GM21526 (cell line): ENCODE measurements around the gene ATRN.
"Not testable (repeated sequence)": the region's sequence is repeated elsewhere in the genome, so short reads cannot be mapped to it uniquely, and the experiment has no call there.

Source experiments
- ATAC-seq: cut with Tn5 transposase; IDR thresholded peaks from one replicate; pipeline ENCODE4 v1.9.1; 2021; ENCODE audit warnings: moderate library complexity; ENCODE audit not compliant: unreplicated experiment, low FRiP score

ATRN gene

DNA sequence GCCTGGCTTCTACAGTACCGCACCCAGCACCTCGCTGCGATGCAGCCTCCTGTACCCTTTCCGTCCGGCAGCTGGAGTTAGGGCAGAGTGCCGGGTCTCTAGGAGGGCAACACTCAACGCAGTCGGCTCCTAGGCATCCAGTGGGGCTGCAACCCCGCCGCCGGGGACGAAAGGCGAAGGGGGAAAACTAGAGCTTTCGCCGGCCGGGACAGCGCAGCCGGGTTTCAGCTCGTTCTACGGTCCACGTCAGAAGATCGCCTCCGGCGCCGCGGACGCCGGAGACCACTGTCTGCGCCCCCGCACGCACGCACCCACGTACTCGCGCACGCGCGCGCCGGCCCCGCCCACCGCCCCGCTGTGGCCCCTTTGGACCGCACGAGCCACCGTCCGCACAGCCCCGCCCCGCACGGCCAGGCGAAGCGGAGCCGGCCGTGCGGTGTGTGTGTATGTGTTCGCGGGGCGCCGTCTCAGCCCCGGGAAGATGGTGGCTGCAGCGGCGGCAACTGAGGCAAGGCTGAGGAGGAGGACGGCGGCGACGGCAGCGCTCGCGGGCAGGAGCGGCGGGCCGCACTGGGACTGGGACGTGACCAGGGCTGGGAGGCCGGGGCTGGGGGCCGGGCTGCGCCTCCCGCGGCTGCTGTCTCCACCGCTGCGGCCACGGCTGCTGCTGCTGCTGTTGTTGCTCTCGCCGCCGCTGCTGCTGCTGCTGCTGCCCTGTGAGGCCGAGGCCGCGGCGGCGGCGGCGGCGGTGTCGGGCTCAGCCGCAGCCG lies at the start of gene ATRN:
Gene ATRN (plus strand): TSS at position 392 of the 770 bp plus-strand sequence. CDS start 90 bp downstream, at position 482.
- ATAC-seq, result peak; percentile 78

DNA sequence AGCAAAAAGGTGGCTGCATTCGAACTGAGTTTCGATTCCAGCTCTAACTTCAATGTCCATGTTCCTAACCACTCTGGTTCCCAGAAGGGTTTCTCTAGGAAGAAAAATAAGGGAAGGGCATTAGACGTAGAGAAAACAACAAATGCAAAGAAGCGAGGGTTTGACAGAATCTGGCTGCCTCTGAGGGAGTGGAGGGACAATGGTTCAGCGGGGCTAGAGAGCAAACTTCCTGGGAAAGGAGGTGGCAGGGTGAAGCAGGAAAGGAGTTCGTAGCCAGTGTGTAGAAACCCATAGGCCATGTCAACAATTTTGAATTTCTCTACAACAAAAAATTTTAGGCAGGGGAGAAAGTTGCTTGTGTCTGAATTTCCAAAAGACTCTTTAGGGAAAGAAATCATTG lies 48.8 kb upstream of the ATRN start:
- no peak for ATAC-seq

DNA sequence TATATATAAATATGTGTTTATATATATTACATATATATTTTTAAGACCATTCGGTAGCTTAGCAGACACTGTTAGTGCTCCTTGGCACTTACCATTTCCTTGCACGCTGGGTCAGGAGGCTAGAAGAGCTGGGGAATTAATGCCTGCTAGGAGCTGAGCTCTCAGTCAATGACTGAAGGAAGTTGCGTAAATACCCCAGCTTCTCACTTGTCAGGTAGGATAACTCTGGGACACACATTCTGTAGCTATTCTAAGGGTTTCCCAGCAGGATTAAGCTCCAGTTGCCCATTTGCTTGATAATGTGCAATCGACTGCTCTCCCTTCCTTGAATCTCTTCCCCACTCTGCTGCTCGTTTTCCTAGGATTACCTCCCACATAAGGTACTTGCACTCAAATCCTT lies 47.7 kb upstream of the ATRN start:
- ATAC-seq, result no peak

DNA sequence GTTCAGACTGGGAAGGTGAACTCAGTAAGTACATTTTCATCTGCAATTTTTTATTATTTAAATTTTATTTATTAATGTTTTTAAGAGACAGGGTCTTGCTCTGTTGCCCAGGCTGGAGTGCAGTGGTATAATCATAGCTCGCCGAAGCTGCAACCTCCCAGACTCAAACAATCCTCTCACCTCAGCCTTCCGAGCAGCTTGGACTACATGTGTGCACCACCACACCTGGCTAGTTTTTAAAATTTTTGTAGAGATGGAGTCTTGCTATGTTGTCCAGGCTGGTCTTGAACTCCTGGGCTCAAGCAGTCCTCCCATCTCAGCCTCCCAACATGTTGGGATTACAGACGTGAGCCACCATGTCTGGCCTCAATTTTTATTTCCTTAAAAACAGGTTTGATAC lies 44.1 kb upstream of the ATRN start:
- ATAC-seq, result not testable (repeated sequence)

DNA sequence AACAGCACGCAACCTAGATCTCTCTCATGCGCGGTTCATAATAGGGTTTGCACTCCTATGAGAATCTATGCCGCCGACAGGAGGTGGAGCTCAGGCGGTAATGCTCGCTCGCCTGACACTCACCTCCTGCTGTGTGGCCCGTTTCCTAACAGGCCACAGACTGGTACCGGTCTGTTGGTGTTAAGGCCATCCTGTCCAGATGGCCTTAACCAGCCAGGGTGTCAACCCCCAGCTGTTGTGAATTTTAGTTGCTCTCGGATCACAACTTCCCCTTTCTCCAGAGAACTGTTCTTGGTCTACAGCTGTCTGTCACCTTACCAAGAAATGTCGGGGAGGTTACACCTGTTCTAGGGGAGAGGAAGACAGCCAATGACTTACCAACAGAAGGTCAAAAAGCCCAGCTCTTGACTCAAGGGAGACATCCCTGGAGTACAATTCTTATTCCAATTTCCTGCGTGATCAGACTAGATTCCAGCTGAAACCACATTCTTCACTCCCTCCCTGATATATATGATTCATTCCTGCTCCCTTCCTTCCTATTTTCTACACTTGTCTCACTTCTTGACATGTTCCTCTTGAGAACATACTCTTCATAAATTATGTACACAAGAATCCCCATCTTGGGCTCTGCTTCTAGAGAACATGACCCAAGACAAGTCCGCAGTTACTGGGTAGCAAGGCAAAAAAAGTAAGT lies 40.3 kb upstream of the ATRN start:
- ATAC-seq, result peak; percentile 83

DNA sequence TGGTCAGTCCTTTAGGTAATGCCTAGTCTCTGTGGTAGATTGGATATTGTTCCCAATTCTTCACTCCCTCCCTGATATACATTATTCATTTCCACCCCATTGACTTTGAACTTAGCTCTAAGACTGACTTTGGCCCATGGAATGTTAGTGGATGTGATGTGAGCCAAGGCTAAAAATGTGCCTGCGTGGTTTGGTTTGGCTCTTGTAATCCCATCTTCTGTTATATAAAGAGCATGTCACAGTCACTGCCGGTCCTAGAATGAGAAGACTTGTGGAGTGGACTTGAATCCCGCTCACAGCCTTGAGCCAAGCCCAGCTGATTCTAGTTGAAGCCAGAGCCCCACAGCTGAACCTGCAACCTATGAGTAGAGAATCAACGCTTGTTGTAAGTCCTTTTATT lies 39.7 kb upstream of the ATRN start:
- ATAC-seq, result no peak

DNA sequence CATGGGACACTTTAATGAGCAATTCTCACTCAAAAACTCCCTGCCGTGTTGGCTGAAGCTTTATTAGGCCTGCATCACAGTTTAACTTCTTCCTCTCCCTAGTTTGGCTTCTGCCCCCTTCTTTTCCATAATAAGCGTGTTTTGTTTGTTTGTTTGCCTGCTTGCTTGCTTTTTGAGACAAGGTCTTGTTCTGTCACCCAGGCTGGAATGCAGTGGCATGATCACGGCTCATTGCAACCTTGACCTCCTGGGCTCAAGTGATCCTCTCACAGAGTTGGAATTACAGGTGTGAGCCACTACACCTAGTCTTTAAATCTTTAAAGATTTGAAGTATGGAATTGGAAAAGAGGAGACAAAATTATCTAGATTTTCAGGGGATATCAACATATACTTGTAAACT lies 38.0 kb upstream of the ATRN start:
- ATAC-seq, result no peak

DNA sequence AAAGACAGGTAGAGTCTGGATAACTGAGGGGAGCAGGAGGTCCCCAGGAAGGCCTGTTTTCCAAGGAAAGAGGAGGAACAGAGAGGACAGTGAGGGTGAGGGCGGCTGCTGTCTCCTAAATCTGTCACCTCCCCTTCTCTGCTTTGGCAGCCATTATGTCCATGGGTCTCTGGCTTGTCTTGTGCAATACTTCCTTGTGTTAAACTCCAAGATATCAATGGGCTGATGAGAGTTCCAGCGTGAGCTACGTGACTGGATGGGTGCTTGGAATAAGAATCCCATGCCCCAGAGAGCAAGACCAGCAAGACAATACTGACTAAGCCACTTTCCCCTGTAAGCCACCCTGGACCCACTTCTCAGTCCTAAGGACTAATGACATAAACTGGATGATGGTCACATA lies 37.1 kb upstream of the ATRN start:
- no peak for ATAC-seq

DNA sequence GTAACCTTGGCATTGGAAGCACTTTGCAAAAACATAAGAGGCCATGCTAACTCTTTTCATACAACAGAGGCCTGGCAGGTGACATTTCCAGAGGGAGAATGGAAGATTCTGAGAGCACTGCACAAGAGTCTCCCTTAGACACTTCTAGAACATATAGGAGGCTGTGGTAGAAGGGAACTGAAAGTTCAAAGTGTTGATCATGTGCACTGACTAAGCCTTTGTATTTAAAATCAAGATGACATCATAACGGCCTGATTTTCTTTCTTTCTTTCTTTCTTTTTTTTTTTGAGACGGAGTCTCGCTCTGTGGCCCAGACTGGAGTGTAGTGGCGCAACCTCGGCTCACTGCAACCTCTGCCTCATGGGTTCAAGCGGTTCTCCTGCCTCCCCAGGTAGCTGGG lies 36.6 kb upstream of the ATRN start:
- ATAC-seq, result no peak

DNA sequence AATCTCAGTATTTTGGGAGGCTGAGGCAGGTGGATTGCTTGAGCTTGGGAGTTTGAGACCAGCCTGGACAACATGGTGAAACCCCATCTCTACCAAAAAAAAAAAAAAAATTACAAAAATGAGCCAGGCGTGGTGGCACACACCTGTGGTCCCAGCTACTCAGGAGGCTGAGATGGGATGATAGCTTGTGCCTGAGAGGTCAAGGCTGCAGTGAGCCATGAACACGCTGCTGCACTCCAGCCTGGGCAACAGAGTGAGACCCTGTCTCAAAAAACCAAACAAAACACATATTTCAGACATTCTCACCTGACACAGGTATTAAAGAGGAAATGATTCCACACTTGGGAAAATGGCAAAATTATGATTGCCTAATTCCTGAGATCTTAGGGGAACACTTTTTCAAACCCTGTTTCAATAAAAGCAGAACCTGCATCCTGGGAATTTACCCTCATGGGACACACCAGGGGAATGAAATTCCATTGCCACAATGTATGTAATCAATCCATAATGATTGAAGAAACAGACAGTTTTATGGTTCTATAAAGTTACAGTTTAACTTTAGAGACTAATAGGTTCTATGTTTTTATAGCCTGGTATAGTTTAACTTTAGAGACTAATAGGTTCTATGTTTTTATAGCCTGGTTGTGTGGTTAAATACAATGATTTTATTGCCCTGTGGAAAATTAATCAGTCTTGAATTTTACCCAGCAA lies 33.8 kb upstream of the ATRN start:
- no peak for ATAC-seq

DNA sequence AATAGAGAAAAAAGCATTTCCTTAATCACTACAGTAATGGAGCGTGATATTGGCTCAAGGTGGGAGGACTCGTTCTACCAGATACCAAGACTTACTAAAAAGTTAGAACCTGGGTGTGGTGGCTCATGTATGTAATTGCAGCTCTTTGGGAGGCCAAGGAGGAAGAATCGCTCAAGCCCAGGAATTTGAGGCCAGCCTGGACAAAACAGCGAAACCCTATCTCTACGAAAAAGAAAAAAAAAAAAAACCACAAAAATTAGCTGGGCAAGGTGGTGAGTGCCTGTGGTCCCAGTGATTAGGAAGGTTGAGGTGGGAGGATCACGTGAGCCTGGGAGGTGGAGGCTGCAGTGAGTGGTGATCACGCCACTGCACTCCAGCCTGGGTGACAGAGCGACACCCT lies 24.0 kb upstream of the ATRN start:
- ATAC-seq, result no peak

DNA sequence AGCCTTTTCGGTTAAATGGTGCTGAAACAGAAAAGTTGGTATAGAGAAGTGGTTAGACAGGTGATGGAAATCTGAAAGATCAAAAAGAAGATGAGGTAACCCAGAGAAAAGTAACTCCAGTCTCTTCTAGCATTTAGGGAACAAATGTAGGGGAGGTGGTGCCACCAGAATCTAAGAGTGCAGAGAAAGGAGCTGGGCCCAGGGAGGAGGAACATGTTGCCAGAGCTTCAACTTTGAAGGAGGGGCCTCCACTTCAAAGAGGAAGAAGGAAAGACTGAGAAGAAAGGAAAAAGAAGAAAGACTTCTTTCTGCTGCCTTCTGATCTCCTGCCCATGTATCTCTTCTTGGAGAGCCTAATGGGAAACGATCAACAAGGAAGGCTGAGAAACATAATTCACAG lies 23.5 kb upstream of the ATRN start:
- ATAC-seq, result no peak

DNA sequence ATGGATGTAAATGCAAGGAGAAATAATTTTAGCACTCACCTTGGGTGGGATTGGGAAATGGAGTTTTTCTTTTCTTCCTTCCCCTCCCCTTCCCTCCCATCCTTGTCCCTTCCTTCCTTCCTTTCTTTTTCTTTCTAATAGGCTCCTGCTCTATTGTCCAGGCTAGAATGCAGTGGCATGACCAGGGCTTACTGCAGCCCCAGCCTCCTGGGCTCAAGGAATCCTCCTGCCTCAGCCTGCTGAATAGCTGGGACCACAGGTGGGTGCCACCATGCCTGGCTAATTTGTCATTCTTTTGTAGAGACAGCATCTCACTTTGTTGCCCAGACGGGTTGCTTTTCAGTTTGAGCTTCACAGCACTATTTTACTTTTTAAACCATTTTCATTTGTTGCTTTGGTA lies 21.5 kb upstream of the ATRN start:
- no peak for ATAC-seq

DNA sequence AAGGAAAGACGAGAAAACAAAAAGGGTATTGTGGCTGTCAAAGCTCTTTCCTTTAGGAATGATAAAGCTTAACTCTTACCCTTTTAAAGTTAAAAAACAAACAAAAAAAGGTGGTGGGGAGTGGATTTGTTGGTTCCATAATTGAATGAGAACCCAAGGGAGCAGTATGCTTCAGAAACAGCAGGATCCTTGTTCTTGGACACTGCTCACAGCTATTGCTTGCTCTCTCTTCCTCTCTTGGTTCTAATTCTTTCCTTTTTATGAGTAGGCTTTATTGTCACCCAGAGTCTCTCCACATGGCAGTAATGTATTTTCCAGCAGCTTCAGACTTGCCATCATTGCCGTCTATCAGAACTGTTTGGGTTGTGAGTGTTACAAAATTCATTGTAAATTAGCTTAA lies 18.7 kb upstream of the ATRN start:
- no peak for ATAC-seq

DNA sequence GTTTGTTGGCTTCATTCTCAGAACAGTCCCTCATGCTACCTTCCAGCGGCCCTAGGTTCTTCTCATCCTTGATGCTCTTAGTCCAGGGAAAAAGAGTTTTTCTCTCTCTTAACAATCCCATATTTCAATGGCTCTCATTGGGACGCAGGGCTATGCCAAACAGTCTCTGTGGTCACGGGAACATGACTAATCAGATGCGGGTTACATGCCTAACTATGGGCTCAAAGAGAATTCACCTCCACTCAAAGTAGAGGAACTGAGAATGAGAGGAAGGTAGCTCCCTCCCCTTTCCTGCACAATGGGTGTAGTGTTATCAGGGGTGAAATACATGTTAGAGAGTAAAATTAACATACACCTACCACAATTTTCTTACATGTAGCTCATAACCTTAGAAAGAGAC lies 18.1 kb upstream of the ATRN start:
- ATAC-seq, result no peak

DNA sequence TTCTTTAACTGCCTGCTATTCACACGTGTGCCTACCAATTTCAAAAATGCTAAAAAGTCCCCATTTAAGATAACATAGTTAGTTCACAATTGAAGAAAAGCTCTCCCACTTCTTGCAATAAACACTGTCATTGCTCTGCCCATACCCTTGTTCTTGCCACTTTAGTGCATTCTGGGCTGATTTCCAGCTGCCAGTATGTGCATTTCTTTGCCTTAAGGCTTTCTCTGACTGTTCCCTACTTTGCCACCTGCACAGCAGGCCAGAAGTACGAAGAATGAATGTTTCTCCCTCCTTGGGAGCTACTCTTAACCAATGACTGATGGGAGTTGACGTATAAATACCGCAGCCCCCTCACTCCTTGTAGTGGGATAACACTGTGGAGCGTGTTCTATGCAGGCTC lies 16.0 kb upstream of the ATRN start:
- no peak for ATAC-seq

DNA sequence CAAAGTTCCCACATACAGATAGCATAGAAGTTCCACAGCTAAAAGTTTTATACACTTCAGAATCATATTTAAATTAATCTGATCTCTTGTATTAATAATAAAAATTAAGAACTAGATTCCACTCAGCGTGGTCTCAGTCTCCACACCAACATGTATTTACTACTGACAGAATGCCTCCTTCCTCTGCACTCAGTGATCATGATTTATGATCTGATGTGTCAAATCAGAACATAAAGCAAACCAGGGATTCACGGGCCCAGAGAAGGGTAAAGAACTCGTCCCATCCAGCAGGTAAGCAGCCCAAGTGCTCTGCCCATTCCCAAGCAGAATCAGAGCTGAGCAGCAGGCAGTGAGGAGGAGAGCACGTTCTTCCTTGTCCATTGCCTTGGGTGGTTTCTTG lies 14.2 kb upstream of the ATRN start:
- ATAC-seq, result no peak

DNA sequence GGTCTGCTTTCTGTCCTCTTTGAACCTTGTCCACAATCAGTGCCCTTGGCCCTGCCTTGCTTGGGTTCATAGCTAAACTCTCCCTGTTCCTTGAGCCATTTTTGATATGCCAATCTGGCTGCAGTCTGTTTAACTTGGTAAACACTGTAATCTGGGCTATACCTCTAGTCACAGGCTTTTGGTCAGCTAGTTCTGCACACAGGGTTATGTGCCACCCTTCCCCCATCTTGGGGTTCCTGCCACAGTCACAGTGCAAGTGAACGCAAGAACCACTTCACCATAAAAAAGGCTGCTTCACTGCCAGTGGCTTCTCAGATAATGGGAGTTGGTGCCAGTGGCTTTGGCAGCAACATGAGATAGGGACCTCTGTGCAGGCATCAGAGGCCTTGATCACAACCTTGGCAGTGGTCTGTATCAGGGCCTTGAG lies 10.9 kb upstream of the ATRN start:
- ATAC-seq, result no peak

DNA sequence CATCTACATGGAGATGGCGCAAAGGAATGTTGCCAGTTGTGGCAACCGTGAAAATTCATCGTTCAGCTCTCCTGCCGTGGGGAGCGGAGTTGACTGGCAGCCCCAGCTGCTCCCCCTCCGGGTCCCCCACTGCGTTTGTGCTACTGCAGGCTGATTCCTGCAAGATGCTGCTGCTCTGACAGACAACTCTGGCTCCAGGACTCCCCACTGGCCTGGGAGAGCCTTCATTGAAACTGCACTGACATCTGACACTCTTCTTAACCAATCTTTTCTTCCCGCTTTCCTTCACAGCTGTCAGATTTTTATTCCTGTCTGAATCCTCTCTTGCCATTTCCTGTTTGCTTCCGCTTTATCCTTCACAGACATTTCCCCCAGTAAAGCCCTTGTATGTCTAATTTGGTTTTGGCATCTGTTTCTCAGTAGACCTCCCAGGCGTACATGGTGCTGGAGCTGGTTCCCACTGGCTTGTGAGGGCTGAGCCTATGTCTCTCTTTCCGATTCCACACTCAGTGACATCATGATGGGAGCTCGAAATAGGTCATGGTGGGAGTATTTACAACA lies 9.5 kb upstream of the ATRN start:
- no peak for ATAC-seq

DNA sequence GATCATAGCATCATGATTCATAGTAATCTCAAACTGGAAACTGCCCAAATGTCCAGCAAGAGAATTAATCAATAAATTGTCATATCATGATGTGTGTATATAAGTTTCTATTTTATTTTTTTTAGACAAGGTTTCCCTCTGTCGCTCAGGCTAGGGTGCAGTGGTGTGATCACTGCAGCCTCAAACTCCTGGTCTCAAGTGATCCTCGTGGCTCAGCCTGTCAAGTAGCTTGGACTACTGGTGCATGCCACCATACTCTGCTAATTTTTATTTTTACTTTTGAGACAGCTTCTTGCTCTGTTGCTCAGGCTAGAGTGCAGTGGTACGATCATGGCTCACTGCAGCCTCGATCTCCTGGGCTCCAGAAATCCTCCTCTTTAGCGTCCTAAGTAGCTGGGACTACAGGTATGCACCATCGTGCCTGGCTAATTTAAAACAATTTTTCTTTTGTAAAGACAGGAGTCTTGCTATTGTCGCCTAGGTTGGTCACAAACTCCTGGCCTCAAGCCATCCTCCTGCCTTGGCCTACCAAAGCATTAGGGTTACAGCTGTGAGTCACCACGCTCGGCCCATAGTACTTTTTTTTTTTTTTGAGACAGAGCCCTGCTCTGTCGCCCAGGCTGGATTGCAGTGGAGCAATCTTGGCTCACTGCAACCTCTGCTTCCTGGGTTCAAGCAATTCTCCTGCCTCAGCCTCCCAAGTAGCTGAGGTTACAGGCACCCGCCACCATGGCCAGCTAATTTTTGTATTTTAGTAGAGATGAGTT lies 8.7 kb upstream of the ATRN start:
- no peak for ATAC-seq

DNA sequence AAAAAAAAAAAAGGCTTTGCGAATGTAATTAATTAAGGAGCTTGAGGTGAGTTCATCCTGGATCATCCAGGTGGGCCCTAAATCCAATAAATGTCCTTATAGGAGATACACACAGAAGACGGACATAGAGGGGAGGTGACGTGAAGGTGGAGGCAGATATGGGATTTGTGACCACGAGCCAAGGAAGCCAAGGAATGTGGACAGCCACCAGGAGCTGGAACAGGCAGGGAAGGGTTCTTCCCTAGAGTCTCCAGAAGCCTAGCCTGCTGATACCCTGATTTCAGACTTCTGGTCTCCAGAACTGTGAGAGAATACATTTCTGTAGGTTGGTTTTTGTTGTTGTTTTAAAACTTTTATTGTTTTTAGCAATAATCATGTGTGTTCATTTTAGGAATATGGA lies 6.7 kb upstream of the ATRN start:
- no peak for ATAC-seq
